ENCODE measurements around the gene CNR2.

- TF ChIP-seq CTCF (IDR thresholded peaks at IDR 0.05) (no peak), POLR2A (IDR thresholded peaks at IDR 0.05; ENCODE audit: low read length) (no peak), HOXB13 (CRISPR knock-in tag; IDR thresholded peaks at IDR 0.05; ENCODE audit: low read depth) (no peak), RNF2 (IDR thresholded peaks at IDR 0.05; ENCODE audit: borderline replicate concordance, low read depth) (no peak), ESRRA (IDR thresholded peaks at IDR 0.05; ENCODE audit: borderline replicate concordance, low read length) (no peak), KDM5A (IDR thresholded peaks at IDR 0.05) (no peak), HOXA7 (CRISPR knock-in tag; IDR thresholded peaks at IDR 0.05) (no peak), RAD21 (conservative IDR thresholded peaks at IDR 0.05 in 1 of 2, IDR thresholded peaks at IDR 0.05 in 1 of 2) (no peak), MAX (IDR thresholded peaks at IDR 0.05) (no peak), MAFK (IDR thresholded peaks at IDR 0.05; ENCODE audit: partially characterized antibody) (no peak), KDM1A (IDR thresholded peaks at IDR 0.05; ENCODE audit: low read depth) (no peak), MYC (IDR thresholded peaks at IDR 0.05; ENCODE audit: borderline replicate concordance, low read length) (no peak), SMC3 (IDR thresholded peaks at IDR 0.05) (no peak)
Observed at GRCh38 chr1:23913212-23913880, at the start of gene CNR2.

Measured in A549 (cell line).